Measurements from ENCODE around the gene FSTL3. TPM values are rescaled to one million over a fixed set of nuclear protein-coding genes. Genes with fewer than 3 reads are reported as not detected.
A peak's percentile ranks its signal among the peaks of the same experiment; 100 is the strongest.
"Not testable (repeated sequence)": the region's sequence is repeated elsewhere in the genome, so short reads cannot be mapped to it uniquely, and the experiment has no call there.

Gene FSTL3
- total RNA-seq = 5.0 and 5.2 TPM in 2 replicates

DNA sequence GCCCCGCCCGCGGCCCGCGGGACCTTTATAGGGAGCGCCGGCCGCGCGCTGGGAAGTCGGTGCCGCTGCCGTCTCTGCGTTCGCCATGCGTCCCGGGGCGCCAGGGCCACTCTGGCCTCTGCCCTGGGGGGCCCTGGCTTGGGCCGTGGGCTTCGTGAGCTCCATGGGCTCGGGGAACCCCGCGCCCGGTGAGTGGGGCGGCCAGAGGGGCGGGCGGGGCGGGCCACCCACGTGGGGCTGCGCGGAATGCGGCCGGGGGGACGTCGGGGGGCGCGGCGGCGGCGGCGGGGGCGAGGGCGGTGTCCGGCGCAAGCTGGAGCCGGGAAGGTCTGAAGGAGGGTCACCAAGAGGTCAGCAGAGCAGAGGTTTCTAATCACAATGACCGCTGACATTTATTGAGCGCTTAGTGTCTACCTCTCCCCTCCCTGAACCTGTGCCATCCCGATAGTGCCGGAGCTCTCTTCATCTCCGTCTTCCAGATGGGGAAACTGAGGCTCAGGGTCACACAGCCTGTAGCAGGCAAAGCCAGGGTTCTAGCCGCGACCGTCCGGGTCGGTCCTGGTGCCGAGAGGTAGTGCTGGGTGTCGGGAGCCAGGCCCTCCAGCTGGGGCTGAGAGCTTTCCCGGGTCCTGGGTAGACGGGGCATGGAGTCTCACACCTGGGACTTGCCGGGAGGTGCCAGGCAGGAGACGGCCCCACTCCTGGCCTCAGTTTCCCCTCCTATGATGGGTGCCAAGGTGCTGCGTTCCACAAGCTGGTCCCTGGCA lies at the start of gene FSTL3:
FSTL3 (plus strand) TSS at position 54 of the 767 bp plus-strand sequence; CDS start at position 86, 32 bp downstream.
- DNase-seq (ENCODE audit: low read depth in 2 of 2) = no peak

DNA sequence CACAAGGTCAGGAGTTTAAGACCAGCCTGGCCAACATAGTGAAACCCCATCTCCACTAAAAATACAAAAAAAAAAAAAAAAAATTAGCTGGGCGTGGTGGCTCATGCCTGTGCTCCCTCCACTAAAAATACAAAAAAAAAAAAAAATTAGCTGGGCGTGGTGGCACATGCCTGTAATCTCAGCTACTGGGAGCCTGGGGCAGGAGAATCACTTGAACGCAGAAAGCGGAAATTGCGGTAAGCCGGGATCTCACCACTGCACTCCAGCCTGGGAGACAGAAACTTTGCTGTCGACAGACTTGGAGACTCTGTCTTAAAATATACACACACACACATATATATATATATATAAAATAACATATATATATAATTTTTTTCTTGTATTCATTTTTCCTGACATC lies 49.6 kb upstream of the FSTL3 start:
- not testable (repeated sequence) for DNase-seq (ENCODE audit: low read depth in 2 of 2)

DNA sequence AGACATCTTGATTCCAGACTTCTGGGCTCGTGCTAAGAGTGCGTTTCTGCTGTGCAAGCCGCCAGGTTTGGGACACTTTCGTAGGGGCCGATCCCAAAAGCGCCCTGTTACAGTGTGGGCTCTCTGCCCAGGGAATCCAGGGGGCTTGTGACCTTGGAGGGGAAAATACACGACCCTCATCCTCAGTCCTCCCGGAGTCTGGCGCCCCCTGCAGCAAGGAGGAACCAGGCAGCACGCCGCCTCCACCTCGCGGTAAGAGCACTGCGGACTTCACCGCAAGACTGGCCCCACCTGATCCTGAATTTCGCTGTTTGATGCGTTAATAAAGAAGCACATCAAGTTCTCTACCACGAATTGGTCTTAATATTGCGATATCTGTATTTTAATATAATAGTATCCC lies 48.0 kb upstream of the FSTL3 start:
- DNase-seq (ENCODE audit: low read depth in 2 of 2) = peak in 1 of 2 donors; percentile 19

DNA sequence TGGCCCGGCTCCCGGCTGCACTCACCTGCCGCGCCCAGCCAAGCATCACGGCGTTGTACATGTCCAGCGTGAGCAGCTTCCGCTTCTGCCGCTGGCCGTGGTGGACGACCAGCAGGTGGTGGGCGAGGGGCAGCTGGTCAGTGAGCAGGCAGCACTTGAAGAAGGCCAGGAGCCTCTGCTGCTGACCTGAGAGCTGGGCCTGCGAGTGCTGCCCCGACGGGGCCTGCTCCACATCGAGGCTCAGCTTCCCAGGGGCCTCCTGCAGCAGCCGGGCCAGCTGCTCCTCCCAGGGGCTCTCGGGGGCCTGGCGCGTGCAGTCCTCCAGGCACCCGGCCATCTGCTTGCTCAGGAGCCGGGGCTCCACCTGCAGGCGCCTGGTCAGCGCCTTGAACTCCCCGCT lies 46.7 kb upstream of the FSTL3 start:
- DNase-seq (ENCODE audit: low read depth in 2 of 2) = not testable (repeated sequence)

DNA sequence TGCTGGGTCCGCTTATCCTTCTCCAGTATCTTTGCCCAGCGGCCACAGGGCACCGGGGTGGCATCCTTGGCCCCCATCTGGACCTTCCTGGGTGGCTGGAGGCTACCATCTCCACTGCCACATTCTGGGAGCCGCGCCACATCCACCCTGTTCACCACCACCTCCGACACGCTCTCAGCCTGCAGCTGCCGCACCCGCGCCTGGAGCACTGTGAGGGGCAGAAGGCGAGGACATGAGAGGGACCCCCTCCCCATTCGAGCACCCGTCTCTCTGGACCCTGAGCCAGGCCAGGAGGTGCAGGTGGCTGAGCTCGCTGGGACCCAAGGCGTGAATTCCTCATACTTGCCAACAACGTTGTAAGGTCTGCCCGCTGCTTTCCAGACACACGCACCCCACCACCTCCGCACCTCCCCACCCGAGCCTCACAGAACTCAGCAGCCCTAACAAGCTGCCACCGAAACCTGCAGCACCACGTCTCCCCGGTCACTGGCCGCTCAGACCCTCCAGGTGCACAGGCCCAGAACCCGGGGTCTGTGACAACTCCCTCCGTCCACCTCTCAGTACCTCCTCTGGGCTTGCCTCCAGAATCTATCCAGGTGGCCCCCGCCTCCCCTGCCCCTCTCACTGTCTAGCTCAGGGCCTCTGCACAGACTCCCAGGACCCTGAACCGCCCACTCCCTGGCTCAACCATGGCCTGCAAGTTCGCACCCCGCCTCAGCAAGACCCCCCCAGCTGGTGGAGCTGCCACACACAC lies 46.1 kb upstream of the FSTL3 start:
- no peak for DNase-seq (ENCODE audit: low read depth in 2 of 2)

DNA sequence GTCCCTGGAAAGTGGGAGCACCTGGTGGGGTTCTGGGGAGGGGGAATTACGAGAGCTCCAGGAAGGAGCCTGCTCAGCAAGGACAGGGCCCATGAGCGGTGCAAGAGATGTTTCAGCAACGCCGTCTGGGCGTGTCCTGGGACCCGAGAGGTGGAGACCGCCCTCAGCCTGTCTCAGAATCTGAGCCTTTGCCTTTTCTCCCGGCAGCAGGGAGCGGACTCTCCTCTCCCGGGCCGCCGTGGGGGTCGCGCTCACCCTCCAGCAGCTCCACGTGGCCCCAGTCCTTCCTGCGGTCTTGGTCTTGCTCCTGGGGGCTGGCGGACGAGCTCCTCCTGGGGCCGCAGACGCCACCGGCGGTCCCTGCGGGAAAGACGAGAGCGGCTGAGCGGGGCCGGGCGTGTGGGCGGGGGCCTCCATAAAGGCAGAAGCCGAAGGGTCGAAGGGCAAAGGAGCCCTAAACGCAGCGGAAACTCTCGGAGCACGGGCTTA lies 43.6 kb upstream of the FSTL3 start:
- peak; percentile 22 to 30 for DNase-seq (ENCODE audit: low read depth in 2 of 2)

DNA sequence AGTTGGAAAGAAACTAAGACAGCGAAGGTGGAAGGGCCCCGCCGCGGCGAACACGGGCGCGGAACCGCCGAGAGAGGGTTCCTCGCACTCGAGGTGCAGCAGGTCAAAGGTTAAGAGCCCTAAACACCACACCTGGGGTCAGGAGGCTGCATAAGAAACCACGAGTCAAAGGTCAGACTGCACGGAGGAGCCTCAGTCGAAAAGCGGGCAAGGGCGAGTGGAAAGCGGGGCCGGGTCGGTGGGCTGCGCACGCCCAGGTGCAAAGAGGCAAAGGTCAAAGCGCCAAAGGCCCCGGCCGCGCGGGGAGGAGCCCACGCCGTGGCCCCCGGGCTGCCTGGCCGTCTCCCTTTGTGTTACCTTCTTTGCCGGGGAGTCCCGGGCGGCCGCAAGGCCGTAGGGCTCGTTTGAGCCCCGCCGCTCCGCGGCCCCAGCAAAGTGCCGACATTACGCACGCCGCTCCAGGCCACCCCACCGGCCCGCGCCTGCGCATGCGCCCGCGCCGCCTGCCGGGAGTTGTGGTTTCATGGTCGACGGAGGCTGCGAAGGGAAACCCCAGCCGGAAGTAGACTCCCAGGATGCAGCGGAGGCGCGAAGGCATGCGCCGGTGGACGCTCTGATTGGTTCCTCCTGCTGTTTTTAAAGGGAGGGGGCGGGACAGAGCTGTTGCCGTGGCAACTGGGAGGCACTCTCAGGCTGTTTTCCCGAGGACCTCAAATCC lies 43.0 kb upstream of the FSTL3 start, which contains the start of gene POLRMT:
POLRMT (minus strand) TSS at position 470 of the 718 bp plus-strand sequence; CDS start at position 445, 25 bp downstream.
- peak; percentile 98 to 99 for DNase-seq (ENCODE audit: low read depth in 2 of 2)

DNA sequence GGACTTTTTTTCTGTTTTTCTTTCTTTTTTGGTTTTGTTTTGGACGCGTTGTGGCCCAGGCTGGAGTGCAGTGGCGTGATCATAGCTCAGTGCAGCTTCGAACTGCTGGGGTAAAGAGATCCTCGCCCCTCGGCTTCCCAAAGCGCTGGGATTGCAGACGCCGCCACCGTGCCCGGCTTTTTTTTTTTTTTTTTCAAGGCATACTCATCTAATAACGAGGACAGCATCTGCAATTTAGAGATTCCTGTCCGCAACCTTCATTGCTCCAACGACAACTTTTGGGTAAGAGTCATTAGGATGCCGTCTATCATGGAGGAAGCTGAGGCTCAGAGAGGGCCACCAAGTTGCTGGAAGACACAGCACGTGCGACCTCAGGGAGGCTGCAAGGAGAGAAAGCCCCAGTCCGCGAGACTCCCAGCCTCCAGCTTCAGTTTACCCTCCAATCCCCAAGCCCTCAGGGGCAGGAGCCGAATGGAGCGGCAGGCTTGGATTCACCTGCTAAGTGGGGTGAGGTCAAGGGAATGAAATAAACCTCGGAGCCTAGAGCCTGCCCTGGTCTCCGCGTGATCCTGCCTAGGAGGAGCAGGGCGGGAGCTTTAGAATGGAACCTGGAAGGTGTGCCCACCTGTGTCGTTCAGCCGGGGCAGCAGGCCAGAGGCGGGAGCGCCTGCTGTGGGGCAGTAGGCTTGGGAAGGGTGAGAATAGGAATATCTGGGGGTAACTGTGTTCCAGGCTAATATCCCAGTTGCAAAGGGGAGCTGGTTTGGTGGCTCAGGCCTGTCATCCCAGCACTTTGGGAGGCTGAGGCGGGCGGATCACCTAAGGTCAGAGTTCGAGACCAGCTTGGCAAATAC lies 42.2 kb upstream of the FSTL3 start:
- no peak for DNase-seq (ENCODE audit: low read depth in 2 of 2)

DNA sequence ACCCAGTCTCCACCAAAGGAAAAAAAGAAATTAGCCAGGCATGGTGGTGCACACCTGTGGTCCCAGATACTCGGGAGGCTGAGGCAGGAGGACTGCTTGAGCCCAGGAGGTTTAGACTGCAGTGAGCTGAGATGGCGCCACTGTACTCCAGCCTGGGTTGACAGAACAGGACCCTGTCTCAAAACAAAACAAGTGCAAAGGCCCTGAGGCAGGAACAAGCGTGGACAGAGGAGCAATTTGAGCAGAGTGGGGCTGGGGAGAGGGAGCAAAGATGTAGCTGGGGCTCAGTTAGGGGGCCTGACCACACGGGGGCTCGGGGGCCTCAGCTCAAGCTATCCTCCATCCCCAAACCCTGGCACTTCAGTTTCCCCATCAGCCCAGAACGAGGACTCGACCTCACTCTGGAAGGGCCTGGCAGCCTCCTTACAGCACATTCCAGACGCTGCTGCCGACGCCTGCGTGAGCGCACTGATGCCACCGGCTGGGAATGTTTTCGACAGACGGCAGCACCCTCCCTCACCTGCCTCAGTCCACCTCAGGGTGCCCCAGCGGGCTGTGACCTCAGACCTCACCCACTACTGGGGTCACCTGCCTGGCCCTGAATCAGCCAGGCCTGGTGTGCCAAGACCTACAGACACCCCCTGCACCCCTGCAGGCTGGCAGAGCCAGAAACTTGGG lies 41.1 kb upstream of the FSTL3 start:
- no peak for DNase-seq (ENCODE audit: low read depth in 2 of 2)

DNA sequence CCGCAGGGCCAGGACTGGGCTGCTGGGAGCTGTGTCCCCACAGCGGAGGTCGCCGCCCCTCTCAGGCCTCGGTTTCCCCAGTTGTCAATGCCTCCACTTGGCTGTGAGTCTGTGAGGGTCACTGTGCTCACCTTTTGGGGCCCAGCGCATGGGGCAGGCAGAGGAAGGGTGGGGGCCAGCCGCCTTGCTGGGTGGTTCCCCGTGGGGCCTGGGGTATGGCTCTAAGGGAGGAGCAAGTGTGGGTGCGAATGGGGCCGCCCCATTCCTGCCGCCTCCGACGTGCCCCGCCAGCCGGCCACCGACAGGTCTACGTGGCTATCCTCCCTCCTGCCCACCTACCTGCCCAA lies 37.3 kb upstream of the FSTL3 start:
- no peak for DNase-seq (ENCODE audit: low read depth in 2 of 2)

DNA sequence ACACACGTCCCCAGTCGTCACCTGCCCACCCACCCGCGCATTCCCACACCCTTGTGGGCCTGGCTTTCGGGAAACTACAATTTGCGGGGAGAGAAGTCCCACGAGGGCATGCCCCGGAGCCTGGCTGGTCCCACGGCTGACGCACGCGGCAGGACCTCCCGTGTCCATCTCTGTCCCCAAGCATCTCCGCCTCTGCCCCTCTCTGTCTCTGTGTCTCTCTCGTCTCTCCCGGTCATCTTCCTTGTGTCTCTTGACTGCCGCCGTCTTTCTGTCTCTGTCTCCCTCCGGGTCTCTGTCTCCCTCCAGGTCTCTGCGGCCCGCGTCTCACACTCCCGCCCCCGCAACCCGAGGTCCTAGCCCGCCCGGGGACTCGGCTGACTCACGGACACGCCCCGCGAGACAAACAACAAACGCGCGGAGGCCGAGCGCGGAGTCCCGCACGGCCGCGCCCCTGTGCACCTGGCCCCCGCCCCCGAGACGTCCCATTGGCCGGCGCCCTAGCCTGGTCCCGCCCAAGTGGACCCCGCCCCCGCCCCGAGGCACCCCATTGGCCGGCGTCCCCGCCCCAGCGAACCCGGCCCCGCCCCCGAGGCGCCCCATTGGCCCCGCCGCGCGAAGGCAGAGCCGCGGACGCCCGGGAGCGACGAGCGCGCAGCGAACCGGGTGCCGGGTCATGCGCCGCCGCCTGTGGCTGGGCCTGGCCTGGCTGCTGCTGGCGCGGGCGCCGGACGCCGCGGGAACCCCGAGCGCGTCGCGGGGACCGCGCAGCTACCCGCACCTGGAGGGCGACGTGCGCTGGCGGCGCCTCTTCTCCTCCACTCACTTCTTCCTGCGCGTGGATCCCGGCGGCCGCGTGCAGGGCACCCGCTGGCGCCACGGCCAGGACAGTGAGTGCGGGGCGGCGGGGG lies 36.7 kb upstream of the FSTL3 start, which contains the start of gene FGF22:
FGF22 (plus strand) TSS at position 627 of the 908 bp plus-strand sequence; CDS start at position 674, 47 bp downstream.
- peak; percentile 88 to 92 for DNase-seq (ENCODE audit: low read depth in 2 of 2)

DNA sequence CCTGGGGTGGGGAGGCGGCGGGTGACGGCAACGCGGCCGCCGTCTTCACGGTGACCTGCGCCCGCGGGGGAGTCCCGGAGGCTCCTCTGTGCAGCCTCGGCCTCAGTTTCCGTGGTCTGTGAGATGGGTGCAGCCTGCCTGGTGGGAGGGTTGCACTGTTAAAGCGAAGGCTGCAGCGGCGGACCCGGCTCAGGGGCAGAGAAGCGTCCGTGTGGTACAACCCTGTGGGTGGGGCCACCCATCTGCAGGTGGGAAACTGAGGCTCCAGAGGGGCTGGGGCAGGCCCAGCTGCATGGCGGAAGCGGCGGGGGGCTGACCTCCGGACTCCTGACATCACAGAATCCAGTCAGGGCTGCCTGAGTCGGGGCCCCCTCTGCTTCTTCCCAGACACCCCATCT lies 36.0 kb upstream of the FSTL3 start:
- no peak for DNase-seq (ENCODE audit: low read depth in 2 of 2)

DNA sequence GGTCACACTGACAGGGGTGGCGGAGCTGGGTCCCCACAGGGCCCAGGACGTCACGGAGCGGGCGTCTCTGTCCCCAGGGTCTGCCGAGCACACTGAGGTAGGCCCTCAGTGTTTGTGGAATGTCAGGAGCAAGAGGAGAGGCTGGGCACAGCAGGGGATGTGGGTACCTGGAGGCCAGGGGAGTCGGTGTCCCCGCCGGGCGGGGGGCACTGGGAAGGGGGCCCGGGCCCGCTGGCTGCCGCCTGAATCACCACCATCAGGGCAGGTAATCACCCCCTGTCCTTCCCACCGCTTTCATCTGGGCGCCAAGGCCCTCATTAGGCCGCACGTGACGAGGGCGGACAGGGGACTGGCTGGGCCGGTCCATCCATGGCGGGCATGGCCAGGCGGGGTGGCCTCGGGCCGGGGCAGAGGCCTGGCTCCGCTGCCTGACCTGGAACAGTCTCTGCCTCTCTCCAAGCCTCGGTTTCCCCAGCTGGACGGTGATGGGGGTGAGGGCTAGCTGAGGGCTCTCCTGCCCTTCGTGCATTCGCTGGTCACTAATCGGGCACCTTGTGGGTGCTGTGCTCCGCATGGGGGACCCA lies 35.5 kb upstream of the FSTL3 start:
- DNase-seq (ENCODE audit: low read depth in 2 of 2) = no peak

DNA sequence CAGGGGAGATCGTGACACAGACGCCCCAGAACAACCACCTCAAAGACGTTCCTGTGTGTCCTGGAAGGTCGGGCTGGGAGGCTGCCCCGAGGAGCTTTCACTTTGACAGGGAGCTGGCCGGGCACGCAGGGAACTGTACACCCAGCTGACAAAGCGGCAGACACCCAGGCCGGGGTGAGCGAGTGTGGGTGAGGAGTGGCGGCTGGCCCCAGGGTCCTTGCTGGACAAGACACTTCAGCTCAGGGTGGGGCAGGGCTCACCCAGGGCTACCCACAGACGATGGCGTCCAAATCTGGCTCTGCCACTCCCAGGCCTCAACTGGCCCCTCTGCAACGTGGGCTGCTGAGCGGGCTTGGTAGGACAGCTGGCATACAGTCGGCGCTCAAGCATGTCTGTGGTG lies 34.5 kb upstream of the FSTL3 start:
- no peak for DNase-seq (ENCODE audit: low read depth in 2 of 2)

DNA sequence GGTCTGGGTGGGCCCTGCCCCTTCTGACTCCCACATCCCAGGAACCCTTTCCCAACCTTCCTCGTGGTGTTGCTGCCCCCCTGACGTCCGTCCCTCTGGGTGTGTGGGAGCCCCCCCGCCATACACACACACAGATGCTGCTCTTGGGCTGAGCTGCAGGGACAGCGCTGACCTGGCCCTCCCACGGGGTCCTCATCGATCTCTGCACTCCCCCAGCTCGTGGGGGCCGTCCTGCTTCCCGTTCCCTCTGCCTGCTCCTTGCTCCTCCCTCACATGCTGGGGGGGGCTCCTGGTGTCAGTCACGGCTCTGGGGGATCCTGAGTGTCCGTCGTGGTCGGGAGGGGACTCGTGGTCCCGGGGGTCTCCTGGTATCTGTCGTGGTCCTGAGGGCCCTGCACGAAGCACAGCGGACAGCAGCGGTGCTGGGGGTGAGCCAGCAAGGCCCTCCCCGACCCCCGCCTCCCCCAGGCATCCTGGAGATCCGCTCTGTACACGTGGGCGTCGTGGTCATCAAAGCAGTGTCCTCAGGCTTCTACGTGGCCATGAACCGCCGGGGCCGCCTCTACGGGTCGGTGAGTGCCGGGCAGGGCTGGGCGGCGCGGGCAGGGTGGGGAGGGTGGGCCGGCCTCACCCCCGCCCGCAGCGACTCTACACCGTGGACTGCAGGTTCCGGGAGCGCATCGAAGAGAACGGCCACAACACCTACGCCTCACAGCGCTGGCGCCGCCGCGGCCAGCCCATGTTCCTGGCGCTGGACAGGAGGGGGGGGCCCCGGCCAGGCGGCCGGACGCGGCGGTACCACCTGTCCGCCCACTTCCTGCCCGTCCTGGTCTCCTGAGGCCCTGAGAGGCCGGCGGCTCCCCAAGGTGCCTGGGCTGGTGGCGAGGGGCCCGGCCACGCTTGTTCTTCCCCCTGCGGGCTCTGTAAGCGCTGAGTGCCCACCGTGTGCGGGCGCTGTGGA lies 33.1 kb upstream of the FSTL3 start:
- DNase-seq (ENCODE audit: low read depth in 2 of 2) = no peak

DNA sequence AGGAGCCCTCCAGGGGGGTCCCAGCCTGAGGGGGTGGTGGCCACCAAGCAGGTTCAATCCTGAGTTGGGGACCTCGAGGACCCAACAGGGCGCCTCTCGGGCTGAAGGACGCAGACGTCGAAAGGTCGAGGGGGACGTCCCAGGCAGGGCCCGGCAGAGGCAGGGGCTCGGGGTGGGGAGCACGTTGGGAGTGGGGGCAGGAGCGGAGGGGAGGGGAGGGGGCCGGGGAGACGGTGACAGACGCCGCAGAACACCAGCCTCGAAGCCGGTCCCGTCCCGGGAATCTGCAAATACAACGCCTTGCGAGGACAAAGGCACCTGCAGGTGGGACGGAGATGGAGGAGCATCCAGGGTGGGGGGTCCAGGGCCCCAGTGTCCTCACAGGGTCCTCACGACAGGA lies 32.5 kb upstream of the FSTL3 start:
- DNase-seq (ENCODE audit: low read depth in 2 of 2) = no peak

DNA sequence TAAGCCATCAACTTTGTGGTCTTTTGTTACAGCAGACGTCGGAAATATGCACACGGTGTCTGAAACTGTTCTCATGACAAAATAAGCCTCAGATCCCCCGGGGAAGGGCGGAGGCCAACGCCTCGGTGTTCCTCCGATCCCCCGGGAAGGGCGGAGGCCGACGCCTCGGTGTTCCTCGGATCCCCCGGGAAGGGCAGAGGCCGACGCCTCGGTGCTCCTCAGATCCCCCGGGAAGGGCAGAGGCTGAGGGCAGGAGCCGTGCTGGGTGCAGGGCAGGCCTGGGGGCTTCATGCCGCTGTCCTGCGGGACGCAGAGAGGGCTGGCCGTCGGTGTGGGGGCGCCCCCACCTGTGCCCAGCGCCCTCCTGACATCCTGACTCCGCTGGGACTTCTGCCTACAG lies 31.8 kb upstream of the FSTL3 start:
- no peak for DNase-seq (ENCODE audit: low read depth in 2 of 2)

DNA sequence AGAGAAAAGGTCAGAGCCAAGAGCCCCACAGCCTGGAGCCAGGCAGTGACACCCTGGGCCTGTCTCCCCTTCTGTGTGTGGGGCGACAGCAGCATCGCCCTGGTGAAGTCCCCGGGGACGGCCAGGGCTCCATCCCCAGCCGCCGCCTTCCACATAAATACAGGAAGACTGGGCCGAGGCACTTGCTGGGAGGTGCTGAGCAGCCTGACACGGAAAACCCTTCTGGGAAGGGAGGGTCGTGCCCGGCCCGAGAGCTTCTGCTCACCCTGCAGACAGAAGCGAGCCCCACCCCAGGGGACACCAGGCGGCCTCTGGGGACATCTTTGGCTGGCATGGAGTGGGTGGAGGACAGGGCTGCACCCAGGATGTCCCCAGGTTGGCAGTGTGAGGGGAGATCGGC lies 31.4 kb upstream of the FSTL3 start:
- no peak for DNase-seq (ENCODE audit: low read depth in 2 of 2)
